Activated CD8-positive, alpha-beta memory T cell treated with anti-CD3 and anti-CD28 coated beads for 4 hours (primary cell): ENCODE data around the gene SNAPIN.
A peak's percentile ranks its signal among the peaks of the same experiment; 100 is the strongest.
"Not testable (repeated sequence)": the region's sequence is repeated elsewhere in the genome, so short reads cannot be mapped to it uniquely, and the experiment has no call there.

Source experiments
- DNase-seq, 2 donors: peaks; one replicate each; pipeline ENCODE4 v3.0.0-alpha.2; 2020; ENCODE audit warnings: low read depth in 2 of 2

Gene SNAPIN

GRCh38 chr1:153626904-153627714 lies 31.4 kb upstream of the SNAPIN start, which contains the start of gene S100A13:
S100A13 (minus strand) TSS chr1:153627505; CDS start chr1:153626472, 1,033 bp downstream.
- DNase-seq: no peak

GRCh38 chr1:153627715-153628626 lies 30.5 kb upstream of the SNAPIN start, which contains the start of gene S100A1:
S100A1 (plus strand) TSS chr1:153628434; CDS start chr1:153630522, 2,088 bp downstream.
- no peak for DNase-seq

GRCh38 chr1:153628638-153629342 lies 29.7 kb upstream of the SNAPIN start:
- no peak for DNase-seq

GRCh38 chr1:153629343-153629665 lies 29.2 kb upstream of the SNAPIN start:
- no peak for DNase-seq

- DNase-seq: no peak
Observed at GRCh38 chr1:153629971-153630370, 28.5 kb upstream of the SNAPIN start.

- no peak for DNase-seq
Observed at GRCh38 chr1:153630384-153630783, 28.1 kb upstream of the SNAPIN start.

GRCh38 chr1:153631047-153632022 lies 27.2 kb upstream of the SNAPIN start:
- DNase-seq: no peak

GRCh38 chr1:153633161-153633753 lies 25.2 kb upstream of the SNAPIN start:
- DNase-seq: no peak

GRCh38 chr1:153633754-153634665 lies 24.5 kb upstream of the SNAPIN start, which contains the start of gene CHTOP:
CHTOP (plus strand) TSS chr1:153634066; CDS start chr1:153636589, 2,523 bp downstream.
- DNase-seq: peak; percentile 94

GRCh38 chr1:153635872-153636271 lies 22.6 kb upstream of the SNAPIN start:
- DNase-seq: no peak

GRCh38 chr1:153636312-153636711 lies 22.2 kb upstream of the SNAPIN start:
- DNase-seq: no peak

GRCh38 chr1:153638261-153638660 lies 20.2 kb upstream of the SNAPIN start:
- no peak for DNase-seq

GRCh38 chr1:153639280-153639679 lies 19.2 kb upstream of the SNAPIN start:
- DNase-seq: no peak

GRCh38 chr1:153640213-153640612 lies 18.3 kb upstream of the SNAPIN start:
- DNase-seq: not testable (repeated sequence)

GRCh38 chr1:153640861-153641260 lies 17.6 kb upstream of the SNAPIN start:
- DNase-seq: no peak

GRCh38 chr1:153642161-153642560 lies 16.3 kb upstream of the SNAPIN start:
- DNase-seq: no peak

GRCh38 chr1:153643100-153643499 lies 15.4 kb upstream of the SNAPIN start:
- DNase-seq: no peak

- DNase-seq: no peak
Observed at GRCh38 chr1:153643816-153644215, 14.7 kb upstream of the SNAPIN start.

GRCh38 chr1:153646672-153647345 lies 11.7 kb upstream of the SNAPIN start:
- DNase-seq: no peak
